Measurements from ENCODE around the gene PDAP1.

The PDAP1 gene

DNA sequence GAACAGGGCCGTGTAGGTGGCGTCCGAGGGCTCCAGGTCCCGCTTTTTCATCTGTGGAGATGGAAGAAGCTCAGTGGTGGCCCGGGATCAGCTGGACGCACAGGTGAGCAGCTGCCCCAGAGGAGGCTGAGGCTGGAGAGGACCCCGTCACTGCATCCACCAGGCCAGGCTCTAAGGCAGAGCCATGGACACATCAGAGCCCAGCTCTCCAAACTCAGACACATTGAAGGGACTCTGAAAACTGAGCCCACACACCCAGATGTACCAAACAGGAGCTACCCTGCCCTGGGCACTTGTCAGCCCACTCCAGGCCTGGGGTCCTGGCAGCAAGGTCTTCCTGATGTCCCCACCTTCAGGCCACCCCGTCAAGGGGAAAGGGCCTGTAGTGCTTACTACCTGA, 21.4 kb upstream of the PDAP1 start:
- POLR2A ChIA-PET: no interaction called here
- no peak for DNase-seq (ENCODE audit: extremely low spot score)
- CTCF ChIA-PET: no interaction called here
- no peak for TF ChIP-seq FOXK2 (IDR thresholded peaks at IDR 0.05)
- no peak for TF ChIP-seq ZNF384 (IDR thresholded peaks at IDR 0.05)
- TF ChIP-seq ARNT (IDR thresholded peaks at IDR 0.05): no peak
- TF ChIP-seq NFRKB (IDR thresholded peaks at IDR 0.05): no peak
- no peak for TF ChIP-seq LEF1 (IDR thresholded peaks at IDR 0.05; ENCODE audit: borderline replicate concordance)
- TF ChIP-seq, protein P1, sequence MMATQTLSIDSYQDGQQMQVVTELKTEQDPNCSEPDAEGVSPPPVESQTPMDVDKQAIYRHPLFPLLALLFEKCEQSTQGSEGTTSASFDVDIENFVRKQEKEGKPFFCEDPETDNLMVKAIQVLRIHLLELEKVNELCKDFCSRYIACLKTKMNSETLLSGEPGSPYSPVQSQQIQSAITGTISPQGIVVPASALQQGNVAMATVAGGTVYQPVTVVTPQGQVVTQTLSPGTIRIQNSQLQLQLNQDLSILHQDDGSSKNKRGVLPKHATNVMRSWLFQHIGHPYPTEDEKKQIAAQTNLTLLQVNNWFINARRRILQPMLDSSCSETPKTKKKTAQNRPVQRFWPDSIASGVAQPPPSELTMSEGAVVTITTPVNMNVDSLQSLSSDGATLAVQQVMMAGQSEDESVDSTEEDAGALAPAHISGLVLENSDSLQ (IDR thresholded peaks at IDR 0.05): no peak
- TF ChIP-seq FOXM1 (IDR thresholded peaks at IDR 0.05; ENCODE audit: borderline replicate concordance): no peak
- no peak for TF ChIP-seq TARDBP (IDR thresholded peaks at IDR 0.05)
- TF ChIP-seq L3MBTL2 (conservative IDR thresholded peaks at IDR 0.05): no peak
- TF ChIP-seq SP1 (IDR thresholded peaks at IDR 0.05): no peak
- no peak for TF ChIP-seq CTBP1 (IDR thresholded peaks at IDR 0.05; ENCODE audit: borderline replicate concordance)
- no peak for TF ChIP-seq BHLHE40 (IDR thresholded peaks at IDR 0.05; ENCODE audit: borderline replicate concordance)
- TF ChIP-seq SUZ12 (IDR thresholded peaks at IDR 0.05): no peak
- no peak for TF ChIP-seq FOXA1 (IDR thresholded peaks at IDR 0.05)
- TF ChIP-seq HDGF (IDR thresholded peaks at IDR 0.05; ENCODE audit: borderline replicate concordance): no peak
- TF ChIP-seq ELF4 (IDR thresholded peaks at IDR 0.05): no peak

DNA sequence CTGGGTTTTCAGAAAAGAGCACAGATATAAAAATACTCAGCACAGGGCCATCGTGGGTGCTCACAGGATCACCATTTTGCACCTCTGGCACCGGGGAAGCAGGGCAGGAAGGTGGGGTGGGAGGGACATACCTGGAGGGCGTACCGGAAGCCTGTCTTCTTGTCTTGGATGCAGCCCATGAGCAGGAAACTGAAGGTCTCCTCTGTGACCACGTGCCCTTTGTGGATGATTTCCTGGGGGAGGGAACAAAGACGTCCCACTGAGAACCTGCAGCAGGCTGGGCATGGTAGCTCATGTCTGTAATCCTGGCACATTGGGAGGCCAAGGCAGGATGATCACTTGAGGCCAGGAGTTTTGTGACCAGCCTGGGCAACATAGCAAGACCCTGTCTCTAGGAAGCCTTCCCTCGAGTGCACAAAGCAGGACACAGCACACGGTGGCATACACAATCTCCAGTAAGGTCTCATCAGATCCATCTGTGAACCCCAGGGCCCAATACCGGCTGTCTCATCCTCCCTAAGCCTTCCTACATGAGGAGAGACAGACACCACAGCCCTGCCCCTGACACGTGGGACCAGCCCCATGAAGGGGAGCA, 20.7 kb upstream of the PDAP1 start:
- CTCF ChIA-PET: interaction anchor here (0.6 kb wide), 1 partner anchor 407 kb away, joined by 9 read pairs; no protein-coding TSS in a partner anchor
- POLR2A ChIA-PET: interaction anchor here (1.9 kb wide), 1 partner anchor 20 kb away, joined by 6 read pairs; the partner anchor contains the start of genes BUD31 and PDAP1
- TF ChIP-seq ZNF384 (IDR thresholded peaks at IDR 0.05) (no peak), TARDBP (IDR thresholded peaks at IDR 0.05) (no peak), NFRKB (IDR thresholded peaks at IDR 0.05) (no peak), SUZ12 (IDR thresholded peaks at IDR 0.05) (no peak), SP1 (IDR thresholded peaks at IDR 0.05) (no peak)
- DNase-seq (ENCODE audit: extremely low spot score): no peak

DNA sequence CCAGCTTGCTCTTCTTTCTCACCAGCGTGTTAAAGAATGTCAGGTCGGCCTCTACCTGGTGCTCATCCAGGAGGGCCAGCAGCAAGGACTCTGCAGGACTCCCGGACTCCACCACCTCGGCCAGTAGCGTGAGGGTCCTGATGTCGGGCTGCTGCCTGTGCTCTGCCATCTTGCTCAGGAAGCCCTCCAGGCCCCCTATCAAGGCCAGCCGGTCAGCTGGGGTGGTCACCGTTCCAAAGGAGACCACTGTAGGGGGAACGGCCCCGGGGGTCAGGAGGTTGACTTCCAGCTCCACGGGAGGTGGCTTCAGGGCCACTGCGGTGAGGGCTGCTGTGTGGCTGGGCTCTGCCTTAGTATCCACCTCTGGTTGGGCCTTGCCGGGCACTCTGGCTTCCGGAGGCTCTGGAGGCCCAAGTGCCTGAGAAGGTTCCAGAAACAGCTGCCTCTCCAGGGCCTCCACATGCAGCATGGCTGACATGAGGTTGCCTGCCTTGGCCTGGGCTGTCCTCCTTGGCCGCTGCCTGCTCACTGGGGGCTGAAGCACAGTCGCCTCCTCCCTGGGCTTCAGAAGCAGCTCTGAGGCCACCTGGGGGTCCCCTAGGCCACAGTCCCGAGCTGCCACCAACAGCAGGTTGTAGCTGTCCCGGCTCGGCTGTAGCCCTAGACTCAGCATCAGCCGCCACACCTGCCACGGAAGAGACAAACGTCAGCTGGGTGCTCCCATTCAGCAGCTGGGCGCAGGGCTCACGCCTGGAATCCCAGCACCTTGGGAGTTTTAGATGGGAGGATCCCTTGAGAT, 16.7 kb upstream of the PDAP1 start:
- ChIA-PET CTCF (no interaction called here), POLR2A (interaction anchor here (1.4 to 3.7 kb wide), 2 partner anchors 14 to 16 kb away, joined by 6 to 16 read pairs; partner anchors contain the start of genes BUD31, CPSF4, PDAP1 and PTCD1)
- TF ChIP-seq L3MBTL2 (conservative IDR thresholded peaks at IDR 0.05): no peak
- no peak for TF ChIP-seq LEF1 (IDR thresholded peaks at IDR 0.05; ENCODE audit: borderline replicate concordance)
- TF ChIP-seq TARDBP (IDR thresholded peaks at IDR 0.05): no peak
- no peak for TF ChIP-seq CTBP1 (IDR thresholded peaks at IDR 0.05; ENCODE audit: borderline replicate concordance)
- TF ChIP-seq, protein P1 (IDR thresholded peaks at IDR 0.05): no peak
- no peak for TF ChIP-seq FOXA1 (IDR thresholded peaks at IDR 0.05)
- no peak for TF ChIP-seq BHLHE40 (IDR thresholded peaks at IDR 0.05; ENCODE audit: borderline replicate concordance)
- no peak for TF ChIP-seq NFRKB (IDR thresholded peaks at IDR 0.05)
- TF ChIP-seq FOXK2 (IDR thresholded peaks at IDR 0.05): no peak
- no peak for TF ChIP-seq HDGF (IDR thresholded peaks at IDR 0.05; ENCODE audit: borderline replicate concordance)
- DNase-seq (ENCODE audit: extremely low spot score): no peak

DNA sequence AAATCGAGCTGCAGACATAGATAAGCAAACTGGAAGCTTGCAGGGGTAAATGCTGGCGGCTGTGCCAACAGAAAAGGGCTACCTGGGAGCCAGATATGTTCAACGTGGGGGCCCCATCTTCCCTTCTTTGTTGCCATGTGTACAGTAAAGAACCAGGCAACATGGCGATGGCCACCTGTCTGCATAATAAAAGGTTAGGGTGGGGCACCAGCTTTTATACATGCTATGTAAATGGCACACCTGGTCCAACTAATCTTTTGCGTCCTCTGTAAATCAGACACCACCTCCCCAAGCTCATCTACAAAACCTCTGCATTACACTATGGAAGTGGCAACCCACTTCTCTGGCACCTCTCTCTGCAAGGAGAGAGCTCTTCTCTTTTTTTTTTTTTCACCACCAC, 14.2 kb upstream of the PDAP1 start:
- TF ChIP-seq, protein P1 (IDR thresholded peaks at IDR 0.05): no peak
- TF ChIP-seq L3MBTL2 (conservative IDR thresholded peaks at IDR 0.05): no peak
- no peak for TF ChIP-seq ELF4 (IDR thresholded peaks at IDR 0.05)
- TF ChIP-seq LEF1 (IDR thresholded peaks at IDR 0.05; ENCODE audit: borderline replicate concordance): no peak
- TF ChIP-seq FOXK2 (IDR thresholded peaks at IDR 0.05): no peak
- TF ChIP-seq BHLHE40 (IDR thresholded peaks at IDR 0.05; ENCODE audit: borderline replicate concordance): no peak
- TF ChIP-seq NFRKB (IDR thresholded peaks at IDR 0.05): no peak
- TF ChIP-seq ARNT (IDR thresholded peaks at IDR 0.05): no peak
- TF ChIP-seq SUZ12 (IDR thresholded peaks at IDR 0.05): no peak
- TF ChIP-seq FOXM1 (IDR thresholded peaks at IDR 0.05; ENCODE audit: borderline replicate concordance): no peak
- no peak for TF ChIP-seq CTBP1 (IDR thresholded peaks at IDR 0.05; ENCODE audit: borderline replicate concordance)
- TF ChIP-seq HDGF (IDR thresholded peaks at IDR 0.05; ENCODE audit: borderline replicate concordance): no peak
- no peak for TF ChIP-seq TARDBP (IDR thresholded peaks at IDR 0.05)
- TF ChIP-seq ZNF384 (IDR thresholded peaks at IDR 0.05): no peak
- ChIA-PET CTCF (no interaction called here), POLR2A (interaction anchor here (1.0 to 3.7 kb wide), 2 partner anchors 13 to 16 kb away, joined by 3 to 16 read pairs; partner anchors contain the start of genes BUD31, CPSF4, PDAP1 and PTCD1)
- no peak for DNase-seq (ENCODE audit: extremely low spot score)

DNA sequence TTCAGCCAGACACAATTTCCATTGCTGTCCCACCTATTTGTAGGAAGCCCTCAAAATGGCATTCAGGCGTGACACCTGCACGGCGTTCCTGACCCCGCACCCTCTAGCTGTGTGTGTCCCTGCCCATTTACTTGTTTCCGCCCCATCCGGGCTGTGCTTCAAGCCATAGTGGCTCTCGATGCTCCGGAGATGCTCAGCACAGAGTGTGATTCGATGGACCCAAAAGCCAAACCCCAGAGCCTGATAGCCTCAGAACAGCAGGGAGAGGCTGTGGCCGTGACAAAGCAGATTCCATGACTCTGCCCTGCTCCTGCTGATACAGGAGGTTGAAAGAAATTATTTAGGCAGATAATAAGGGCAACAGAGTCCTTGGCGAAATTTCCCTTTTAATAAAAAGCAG, 13.8 kb upstream of the PDAP1 start:
- no peak for DNase-seq (ENCODE audit: extremely low spot score)
- no peak for TF ChIP-seq LEF1 (IDR thresholded peaks at IDR 0.05; ENCODE audit: borderline replicate concordance)
- TF ChIP-seq SUZ12 (IDR thresholded peaks at IDR 0.05): no peak
- TF ChIP-seq SP1 (IDR thresholded peaks at IDR 0.05): no peak
- TF ChIP-seq TARDBP (IDR thresholded peaks at IDR 0.05): no peak
- TF ChIP-seq FOXK2 (IDR thresholded peaks at IDR 0.05): no peak
- no peak for TF ChIP-seq FOXA1 (IDR thresholded peaks at IDR 0.05)
- no peak for TF ChIP-seq ZNF384 (IDR thresholded peaks at IDR 0.05)
- no peak for TF ChIP-seq ARNT (IDR thresholded peaks at IDR 0.05)
- no peak for TF ChIP-seq FOXM1 (IDR thresholded peaks at IDR 0.05; ENCODE audit: borderline replicate concordance)
- TF ChIP-seq NFRKB (IDR thresholded peaks at IDR 0.05): no peak
- no peak for TF ChIP-seq L3MBTL2 (conservative IDR thresholded peaks at IDR 0.05)
- TF ChIP-seq ELF4 (IDR thresholded peaks at IDR 0.05): no peak
- no peak for TF ChIP-seq BHLHE40 (IDR thresholded peaks at IDR 0.05; ENCODE audit: borderline replicate concordance)
- no peak for TF ChIP-seq HDGF (IDR thresholded peaks at IDR 0.05; ENCODE audit: borderline replicate concordance)
- no peak for TF ChIP-seq CTBP1 (IDR thresholded peaks at IDR 0.05; ENCODE audit: borderline replicate concordance)
- TF ChIP-seq, protein P1 (IDR thresholded peaks at IDR 0.05): no peak
- CTCF ChIA-PET: no interaction called here
- POLR2A ChIA-PET: interaction anchor here (1.0 to 3.7 kb wide), 2 partner anchors 13 to 16 kb away, joined by 3 to 16 read pairs; partner anchors contain the start of genes BUD31, CPSF4, PDAP1 and PTCD1

Measured in HEK293T (cell line).